ENCODE results near the gene OR10A5.
"Not testable (repeated sequence)": the region's sequence is repeated elsewhere in the genome, so short reads cannot be mapped to it uniquely, and the experiment has no call there.

The OR10A5 gene

GRCh38 chr11:6844356-6844755, 1.1 kb upstream of the OR10A5 start:
- H3K9me3 Mint-ChIP-seq = peaks cover 3% of the 10 kb centered on the region
- H3K4me3 Mint-ChIP-seq = no peak overlapping the region
- no peaks in the 10 kb centered on the region for H3K36me3 Mint-ChIP-seq (ENCODE audit: low read depth)
- no peak overlapping the region for H3K27ac Mint-ChIP-seq
- no peak for DNase-seq (ENCODE audit: low spot score)
- peaks cover 7% of the 10 kb centered on the region for H3K4me1 Mint-ChIP-seq (ENCODE audit: low read depth)
- peaks cover 10% of the 10 kb centered on the region for H3K27me3 Mint-ChIP-seq (ENCODE audit: low read depth)

DNA sequence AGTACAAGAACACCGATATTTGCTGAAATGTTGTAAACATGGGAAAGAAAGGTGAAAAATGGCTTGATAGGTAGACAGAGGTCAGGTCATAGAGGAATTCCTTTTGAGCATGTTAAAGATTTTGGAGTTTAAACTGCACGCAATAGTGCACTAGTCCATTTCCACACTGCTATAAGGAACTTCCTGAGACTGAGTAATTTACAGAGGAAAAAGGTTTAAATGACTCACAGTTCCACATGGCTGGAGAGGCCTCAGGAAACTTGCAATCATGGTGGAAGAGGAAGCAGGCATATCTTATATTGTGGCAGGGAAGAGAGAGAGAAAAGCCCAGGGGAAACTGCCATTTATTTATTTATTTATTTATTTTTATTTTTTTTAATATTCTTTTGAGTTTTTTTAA, 5.0 kb downstream of the OR10A5 start:
- Mint-ChIP-seq H3K4me1 (ENCODE audit: low read depth) (no peaks in the 10 kb centered on the region), H3K27me3 (ENCODE audit: low read depth) (peaks cover 4% of the 10 kb centered on the region), H3K36me3 (ENCODE audit: low read depth) (no peaks in the 10 kb centered on the region), H3K27ac (no peak overlapping the region), H3K9me3 (peaks cover 15% of the 10 kb centered on the region), H3K4me3 (no peak overlapping the region)
- DNase-seq (ENCODE audit: low spot score) = no peak

GRCh38 chr11:6854801-6855200, 9.3 kb downstream of the OR10A5 start:
- not testable (repeated sequence) for DNase-seq (ENCODE audit: low spot score); H3K27me3 Mint-ChIP-seq (ENCODE audit: low read depth); H3K36me3 Mint-ChIP-seq (ENCODE audit: low read depth); H3K4me3 Mint-ChIP-seq; H3K27ac Mint-ChIP-seq
- H3K9me3 Mint-ChIP-seq = peaks cover 15% of the 10 kb centered on the region
- H3K4me1 Mint-ChIP-seq (ENCODE audit: low read depth) = peaks cover 10% of the 10 kb centered on the region

GRCh38 chr11:6855971-6856541, 10.6 kb downstream of the OR10A5 start:
- Mint-ChIP-seq H3K9me3 (peaks cover 15% of the 10 kb centered on the region), H3K27me3 (ENCODE audit: low read depth) (no peaks in the 10 kb centered on the region), H3K4me1 (ENCODE audit: low read depth) (peaks cover 10% of the 10 kb centered on the region), H3K4me3 (no peak overlapping the region), H3K27ac (no peak overlapping the region), H3K36me3 (ENCODE audit: low read depth) (no peaks in the 10 kb centered on the region)
- no peak for DNase-seq (ENCODE audit: low spot score)

GRCh38 chr11:6856871-6857270, 11.4 kb downstream of the OR10A5 start:
- Mint-ChIP-seq H3K36me3 (ENCODE audit: low read depth) (no peaks in the 10 kb centered on the region), H3K27ac (no peak overlapping the region), H3K27me3 (ENCODE audit: low read depth) (peaks cover 3% of the 10 kb centered on the region), H3K4me3 (peak overlapping the region; percentile 3), H3K9me3 (peaks cover 13% of the 10 kb centered on the region), H3K4me1 (ENCODE audit: low read depth) (peaks cover 10% of the 10 kb centered on the region)
- no peak for DNase-seq (ENCODE audit: low spot score)

DNA sequence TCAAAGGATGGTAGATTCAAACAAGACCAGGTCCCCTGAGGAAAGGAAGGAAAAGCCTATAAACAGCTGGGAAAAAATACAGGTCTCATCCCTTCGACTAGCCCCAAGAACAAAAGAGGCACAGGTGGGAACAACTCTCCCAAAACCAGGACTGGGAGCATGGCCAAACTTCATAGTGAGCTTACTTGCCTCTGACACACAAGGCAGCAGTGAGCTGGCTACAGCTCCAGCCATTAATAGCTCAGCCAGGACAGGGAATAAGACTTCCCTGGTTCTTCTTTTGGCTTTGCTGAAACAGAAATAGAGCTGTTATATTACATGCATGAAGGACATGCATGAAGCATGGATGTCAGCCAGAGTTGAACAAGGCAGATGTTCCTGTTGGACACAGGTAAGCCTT, 17.5 kb downstream of the OR10A5 start, which contains the start of gene OR10A2:
Gene OR10A2 (plus strand): TSS at position 97 of the 400 bp plus-strand sequence. CDS start 6,698 bp downstream, outside the sequence.
- H3K4me1 Mint-ChIP-seq (ENCODE audit: low read depth) = no peaks in the 10 kb centered on the region
- no peaks in the 10 kb centered on the region for H3K36me3 Mint-ChIP-seq (ENCODE audit: low read depth)
- DNase-seq (ENCODE audit: low spot score) = no peak
- H3K27me3 Mint-ChIP-seq (ENCODE audit: low read depth) = peaks cover 3% of the 10 kb centered on the region
- no peak within 1 kb of the TSS for H3K27ac Mint-ChIP-seq
- no peak within 1 kb of the TSS for H3K4me3 Mint-ChIP-seq
- peaks cover 3% of the 10 kb centered on the region for H3K9me3 Mint-ChIP-seq

- no peaks in the 10 kb centered on the region for H3K4me1 Mint-ChIP-seq (ENCODE audit: low read depth)
- H3K4me3 Mint-ChIP-seq = no peak overlapping the region
- H3K27me3 Mint-ChIP-seq (ENCODE audit: low read depth) = peaks cover 4% of the 10 kb centered on the region
- H3K9me3 Mint-ChIP-seq = peaks cover 3% of the 10 kb centered on the region
- no peak for DNase-seq (ENCODE audit: low spot score)
- no peak overlapping the region for H3K27ac Mint-ChIP-seq
- no peaks in the 10 kb centered on the region for H3K36me3 Mint-ChIP-seq (ENCODE audit: low read depth)
Measured at GRCh38 chr11:6864438-6864837, 19.0 kb downstream of the OR10A5 start.

- H3K4me1 Mint-ChIP-seq (ENCODE audit: low read depth) = no peaks in the 10 kb centered on the region
- H3K9me3 Mint-ChIP-seq = no peaks in the 10 kb centered on the region
- DNase-seq (ENCODE audit: low spot score) = no peak
- peaks cover 2% of the 10 kb centered on the region for H3K27me3 Mint-ChIP-seq (ENCODE audit: low read depth)
- H3K36me3 Mint-ChIP-seq (ENCODE audit: low read depth) = no peaks in the 10 kb centered on the region
- no peak overlapping the region for H3K4me3 Mint-ChIP-seq
- H3K27ac Mint-ChIP-seq = no peak overlapping the region
Measured at GRCh38 chr11:6871278-6871677, 25.8 kb downstream of the OR10A5 start.

- Mint-ChIP-seq H3K27me3 (ENCODE audit: low read depth) (no peaks in the 10 kb centered on the region), H3K4me1 (ENCODE audit: low read depth) (no peaks in the 10 kb centered on the region), H3K36me3 (ENCODE audit: low read depth) (no peaks in the 10 kb centered on the region), H3K27ac (no peak overlapping the region), H3K9me3 (no peaks in the 10 kb centered on the region), H3K4me3 (no peak overlapping the region)
- no peak for DNase-seq (ENCODE audit: low spot score)
Measured at GRCh38 chr11:6875761-6876160, 30.3 kb downstream of the OR10A5 start.

DNA sequence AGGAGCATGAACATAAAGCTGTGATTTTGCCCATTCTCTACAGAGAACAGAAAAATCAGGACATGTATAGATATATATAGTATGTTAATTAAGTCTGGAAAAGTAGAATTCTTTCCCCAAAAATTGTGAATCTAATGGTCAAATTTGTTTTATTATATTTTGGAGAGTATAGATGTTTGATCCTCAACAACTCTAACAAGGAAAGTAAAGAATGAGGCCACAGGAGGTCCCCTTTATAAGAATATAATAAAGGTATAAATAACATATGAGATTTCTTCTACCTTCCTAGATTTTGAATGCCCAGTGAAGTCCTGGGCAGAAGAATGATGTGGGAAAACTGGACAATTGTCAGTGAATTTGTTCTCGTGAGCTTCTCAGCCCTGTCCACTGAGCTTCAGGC, 30.8 kb downstream of the OR10A5 start, which contains the start of gene OR10A4:
Gene OR10A4 (plus strand): TSS at position 301 of the 400 bp plus-strand sequence. CDS start 23 bp downstream, at position 324.
- no peaks in the 10 kb centered on the region for H3K9me3 Mint-ChIP-seq
- H3K4me3 Mint-ChIP-seq = no peak within 1 kb of the TSS
- H3K36me3 Mint-ChIP-seq (ENCODE audit: low read depth) = no peaks in the 10 kb centered on the region
- peaks cover 3% of the 10 kb centered on the region for H3K27me3 Mint-ChIP-seq (ENCODE audit: low read depth)
- no peaks in the 10 kb centered on the region for H3K4me1 Mint-ChIP-seq (ENCODE audit: low read depth)
- DNase-seq (ENCODE audit: low spot score) = no peak
- no peak within 1 kb of the TSS for H3K27ac Mint-ChIP-seq

DNA sequence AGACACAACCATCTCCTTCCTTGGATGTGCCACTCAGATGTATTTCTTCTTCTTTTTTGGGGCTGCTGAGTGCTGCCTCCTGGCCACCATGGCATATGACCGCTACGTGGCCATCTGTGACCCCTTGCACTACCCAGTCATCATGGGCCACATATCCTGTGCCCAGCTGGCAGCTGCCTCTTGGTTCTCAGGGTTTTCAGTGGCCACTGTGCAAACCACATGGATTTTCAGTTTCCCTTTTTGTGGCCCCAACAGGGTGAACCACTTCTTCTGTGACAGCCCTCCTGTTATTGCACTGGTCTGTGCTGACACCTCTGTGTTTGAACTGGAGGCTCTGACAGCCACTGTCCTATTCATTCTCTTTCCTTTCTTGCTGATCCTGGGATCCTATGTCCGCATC, 31.4 kb downstream of the OR10A5 start:
- no peaks in the 10 kb centered on the region for H3K4me1 Mint-ChIP-seq (ENCODE audit: low read depth)

GRCh38 chr11:6882751-6883150, 37.3 kb downstream of the OR10A5 start:
- H3K4me1 Mint-ChIP-seq (ENCODE audit: low read depth) = no peaks in the 10 kb centered on the region
- DNase-seq (ENCODE audit: low spot score) = no peak
- no peaks in the 10 kb centered on the region for H3K36me3 Mint-ChIP-seq (ENCODE audit: low read depth)
- no peaks in the 10 kb centered on the region for H3K9me3 Mint-ChIP-seq
- H3K27me3 Mint-ChIP-seq (ENCODE audit: low read depth) = peaks cover 20% of the 10 kb centered on the region
- no peak overlapping the region for H3K27ac Mint-ChIP-seq
- no peak overlapping the region for H3K4me3 Mint-ChIP-seq

More for the DNA sequence above, 31.4 kb downstream of the OR10A5 start:
- Mint-ChIP-seq H3K4me3 (no peak overlapping the region), H3K9me3 (no peaks in the 10 kb centered on the region), H3K36me3 (ENCODE audit: low read depth) (no peaks in the 10 kb centered on the region), H3K27me3 (ENCODE audit: low read depth) (peaks cover 4% of the 10 kb centered on the region), H3K27ac (no peak overlapping the region)
- no peak for DNase-seq (ENCODE audit: low spot score)

DNA sequence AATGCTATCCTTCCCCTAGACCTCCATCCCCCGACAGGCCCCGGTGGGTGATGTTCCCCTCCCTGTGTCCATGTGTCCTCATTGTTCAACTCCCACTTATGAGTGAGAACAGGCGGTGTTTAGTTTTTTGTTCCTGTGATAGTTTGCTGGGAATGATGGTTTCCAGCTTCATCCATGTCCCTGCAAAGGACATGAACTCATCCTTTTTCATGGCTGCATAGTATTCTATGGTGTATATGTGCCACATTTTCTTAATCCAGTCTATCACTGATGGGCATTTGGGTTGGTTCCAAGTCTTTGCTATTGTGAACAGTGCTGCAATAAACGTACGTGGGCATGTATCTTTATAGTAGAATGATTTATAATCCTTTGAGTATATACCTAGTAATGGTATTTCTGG, 42.2 kb downstream of the OR10A5 start:
- H3K27me3 Mint-ChIP-seq (ENCODE audit: low read depth) = peaks cover 17% of the 10 kb centered on the region
- H3K4me1 Mint-ChIP-seq (ENCODE audit: low read depth); H3K9me3 Mint-ChIP-seq; DNase-seq (ENCODE audit: low spot score); H3K36me3 Mint-ChIP-seq (ENCODE audit: low read depth); H3K27ac Mint-ChIP-seq; H3K4me3 Mint-ChIP-seq: not testable (repeated sequence)

DNA sequence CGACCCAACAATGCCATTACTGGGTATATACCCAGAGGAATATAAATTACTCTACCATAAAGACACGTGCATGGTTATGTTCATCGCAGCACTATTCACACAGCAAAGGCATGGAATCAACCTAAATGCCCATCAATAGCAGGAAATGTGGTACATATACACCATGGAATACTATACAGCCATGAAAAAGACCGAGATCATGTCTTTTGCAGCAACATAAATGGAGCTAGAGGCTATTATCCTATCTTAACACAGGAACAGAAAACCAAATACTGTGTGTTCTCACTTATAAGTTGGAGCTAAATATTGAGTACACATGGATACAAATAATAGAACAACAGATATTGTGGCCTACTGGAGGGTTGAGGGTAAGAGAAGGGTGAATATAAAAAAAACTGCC, 43.3 kb downstream of the OR10A5 start:
- Mint-ChIP-seq H3K4me1 (ENCODE audit: low read depth) (no peaks in the 10 kb centered on the region), H3K36me3 (ENCODE audit: low read depth) (no peaks in the 10 kb centered on the region), H3K27ac (no peak overlapping the region), H3K9me3 (no peaks in the 10 kb centered on the region), H3K27me3 (ENCODE audit: low read depth) (peaks cover 17% of the 10 kb centered on the region), H3K4me3 (no peak overlapping the region)
- DNase-seq (ENCODE audit: low spot score) = no peak

DNA sequence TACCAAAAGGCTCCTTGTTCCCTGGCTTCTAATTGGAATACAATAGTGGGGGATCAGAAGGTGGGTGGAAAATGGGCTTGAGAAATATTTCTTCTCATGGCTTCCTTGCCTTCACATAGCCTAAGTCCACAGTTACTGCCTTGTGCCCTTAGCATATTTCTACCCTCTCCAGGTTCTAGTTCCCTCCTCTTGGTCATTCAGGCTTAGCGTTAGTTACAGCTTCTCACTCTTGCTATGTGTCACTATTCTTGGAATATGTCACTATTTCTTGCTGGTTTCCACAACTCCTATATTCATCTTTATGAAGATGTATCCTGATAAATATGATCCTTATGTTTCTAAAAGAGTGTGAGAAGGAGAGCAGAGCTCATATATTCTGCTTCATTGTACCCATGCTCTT, 44.4 kb downstream of the OR10A5 start:
- H3K27ac Mint-ChIP-seq = no peak overlapping the region
- no peaks in the 10 kb centered on the region for H3K9me3 Mint-ChIP-seq
- H3K4me1 Mint-ChIP-seq (ENCODE audit: low read depth) = no peaks in the 10 kb centered on the region
- no peaks in the 10 kb centered on the region for H3K36me3 Mint-ChIP-seq (ENCODE audit: low read depth)
- DNase-seq (ENCODE audit: low spot score) = no peak
- H3K4me3 Mint-ChIP-seq = no peak overlapping the region
- H3K27me3 Mint-ChIP-seq (ENCODE audit: low read depth) = peaks cover 10% of the 10 kb centered on the region

Data from T-helper 2 cell treated with Interferon-gamma antibody and Interleukin-4, amounts not matched to agents 5 μg/mL and 100 μg/mL, for 36 hours (primary cell).